Measurements from ENCODE around the gene CYP4A22. TPM values are rescaled to one million over a fixed set of nuclear protein-coding genes. Genes with fewer than 3 reads are reported as not detected.

CYP4A22 gene
- total and polyA plus RNA-seq, 9 of the 15 experiments (the other 6 are each of a cell fraction or from before 2014, with no cell fraction given): 0.07 TPM; not detected in 8

DNA sequence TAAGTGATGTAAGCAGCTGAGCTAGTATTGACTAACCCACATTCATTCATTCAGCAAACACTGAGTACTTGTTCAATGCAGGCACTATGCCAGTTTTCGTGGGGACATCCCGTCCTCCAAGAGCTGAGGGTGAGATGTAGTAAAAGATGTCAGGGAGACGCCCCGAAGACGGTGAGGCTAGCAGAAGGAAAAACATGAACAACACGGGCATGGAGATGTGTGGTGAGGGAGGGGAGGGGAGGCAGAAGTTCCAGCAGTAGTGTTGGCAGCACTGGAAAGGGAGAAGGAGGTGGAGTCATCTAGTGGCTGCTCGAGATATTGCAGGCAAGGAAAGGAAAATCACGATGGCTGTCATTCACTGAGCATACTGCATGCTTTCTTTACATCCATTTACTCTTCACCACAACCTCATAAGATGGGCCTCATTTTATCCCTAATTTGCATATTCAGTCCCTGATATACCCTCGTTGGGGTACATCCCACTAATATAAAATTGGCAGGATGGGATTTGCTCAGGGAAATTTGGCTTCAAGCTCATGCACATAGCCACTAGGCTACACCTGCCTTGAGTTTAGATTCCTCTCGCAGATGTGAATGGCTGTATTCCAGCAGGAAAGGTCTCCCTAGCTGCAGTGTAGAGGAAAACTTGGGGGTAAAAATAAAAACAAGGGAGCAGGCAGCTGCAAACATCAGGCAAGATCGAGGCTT is 38.1 kb downstream of the CYP4A22 start (continued):
- TF ChIP-seq, protein P1, sequence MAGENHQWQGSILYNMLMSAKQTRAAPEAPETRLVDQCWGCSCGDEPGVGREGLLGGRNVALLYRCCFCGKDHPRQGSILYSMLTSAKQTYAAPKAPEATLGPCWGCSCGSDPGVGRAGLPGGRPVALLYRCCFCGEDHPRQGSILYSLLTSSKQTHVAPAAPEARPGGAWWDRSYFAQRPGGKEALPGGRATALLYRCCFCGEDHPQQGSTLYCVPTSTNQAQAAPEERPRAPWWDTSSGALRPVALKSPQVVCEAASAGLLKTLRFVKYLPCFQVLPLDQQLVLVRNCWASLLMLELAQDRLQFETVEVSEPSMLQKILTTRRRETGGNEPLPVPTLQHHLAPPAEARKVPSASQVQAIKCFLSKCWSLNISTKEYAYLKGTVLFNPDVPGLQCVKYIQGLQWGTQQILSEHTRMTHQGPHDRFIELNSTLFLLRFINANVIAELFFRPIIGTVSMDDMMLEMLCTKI (IDR thresholded peaks at IDR 0.05; ENCODE audit: partially characterized antibody): no peak
- TF ChIP-seq CHCHD3 (CRISPR knock-in tag; IDR thresholded peaks at IDR 0.05): no peak
- TF ChIP-seq, protein P2, sequence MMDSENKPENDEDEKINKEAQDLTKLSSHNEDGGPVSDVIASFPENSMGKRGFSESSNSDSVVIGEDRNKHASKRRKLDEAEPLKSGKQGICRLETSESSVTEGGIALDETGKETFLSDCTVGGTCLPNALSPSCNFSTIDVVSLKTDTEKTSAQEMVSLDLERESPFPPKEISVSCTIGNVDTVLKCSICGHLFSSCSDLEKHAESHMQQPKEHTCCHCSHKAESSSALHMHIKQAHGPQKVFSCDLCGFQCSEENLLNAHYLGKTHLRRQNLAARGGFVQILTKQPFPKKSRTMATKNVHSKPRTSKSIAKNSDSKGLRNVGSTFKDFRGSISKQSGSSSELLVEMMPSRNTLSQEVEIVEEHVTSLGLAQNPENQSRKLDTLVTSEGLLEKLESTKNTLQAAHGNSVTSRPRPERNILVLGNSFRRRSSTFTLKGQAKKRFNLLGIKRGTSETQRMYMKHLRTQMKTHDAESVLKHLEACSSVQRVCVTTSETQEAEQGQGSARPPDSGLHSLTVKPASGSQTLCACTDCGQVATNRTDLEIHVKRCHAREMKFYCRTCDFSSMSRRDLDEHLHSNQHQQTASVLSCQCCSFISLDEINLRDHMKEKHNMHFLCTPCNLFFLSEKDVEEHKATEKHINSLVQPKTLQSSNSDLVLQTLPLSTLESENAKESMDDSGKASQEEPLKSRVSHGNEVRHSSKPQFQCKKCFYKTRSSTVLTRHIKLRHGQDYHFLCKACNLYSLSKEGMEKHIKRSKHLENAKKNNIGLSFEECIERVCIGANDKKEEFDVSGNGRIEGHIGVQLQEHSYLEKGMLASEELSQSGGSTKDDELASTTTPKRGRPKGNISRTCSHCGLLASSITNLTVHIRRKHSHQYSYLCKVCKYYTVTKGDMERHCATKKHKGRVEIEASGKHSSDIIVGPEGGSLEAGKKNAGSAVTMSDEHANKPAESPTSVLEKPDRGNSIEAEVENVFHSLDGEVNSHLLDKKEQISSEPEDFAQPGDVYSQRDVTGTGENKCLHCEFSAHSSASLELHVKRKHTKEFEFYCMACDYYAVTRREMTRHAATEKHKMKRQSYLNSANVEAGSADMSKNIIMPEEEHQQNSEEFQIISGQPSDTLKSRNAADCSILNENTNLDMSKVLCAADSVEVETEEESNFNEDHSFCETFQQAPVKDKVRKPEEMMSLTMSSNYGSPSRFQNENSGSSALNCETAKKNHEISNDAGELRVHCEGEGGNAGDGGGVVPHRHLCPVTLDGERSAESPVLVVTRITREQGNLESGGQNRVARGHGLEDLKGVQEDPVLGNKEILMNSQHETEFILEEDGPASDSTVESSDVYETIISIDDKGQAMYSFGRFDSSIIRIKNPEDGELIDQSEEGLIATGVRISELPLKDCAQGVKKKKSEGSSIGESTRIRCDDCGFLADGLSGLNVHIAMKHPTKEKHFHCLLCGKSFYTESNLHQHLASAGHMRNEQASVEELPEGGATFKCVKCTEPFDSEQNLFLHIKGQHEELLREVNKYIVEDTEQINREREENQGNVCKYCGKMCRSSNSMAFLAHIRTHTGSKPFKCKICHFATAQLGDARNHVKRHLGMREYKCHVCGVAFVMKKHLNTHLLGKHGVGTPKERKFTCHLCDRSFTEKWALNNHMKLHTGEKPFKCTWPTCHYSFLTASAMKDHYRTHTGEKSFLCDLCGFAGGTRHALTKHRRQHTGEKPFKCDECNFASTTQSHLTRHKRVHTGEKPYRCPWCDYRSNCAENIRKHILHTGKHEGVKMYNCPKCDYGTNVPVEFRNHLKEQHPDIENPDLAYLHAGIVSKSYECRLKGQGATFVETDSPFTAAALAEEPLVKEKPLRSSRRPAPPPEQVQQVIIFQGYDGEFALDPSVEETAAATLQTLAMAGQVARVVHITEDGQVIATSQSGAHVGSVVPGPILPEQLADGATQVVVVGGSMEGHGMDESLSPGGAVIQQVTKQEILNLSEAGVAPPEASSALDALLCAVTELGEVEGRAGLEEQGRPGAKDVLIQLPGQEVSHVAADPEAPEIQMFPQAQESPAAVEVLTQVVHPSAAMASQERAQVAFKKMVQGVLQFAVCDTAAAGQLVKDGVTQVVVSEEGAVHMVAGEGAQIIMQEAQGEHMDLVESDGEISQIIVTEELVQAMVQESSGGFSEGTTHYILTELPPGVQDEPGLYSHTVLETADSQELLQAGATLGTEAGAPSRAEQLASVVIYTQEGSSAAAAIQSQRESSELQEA (IDR thresholded peaks at IDR 0.05; ENCODE audit: low read depth): no peak

Data from K562 (cell line).